GM13976 (cell line): Measurements from ENCODE around the gene BRIP1.

ENCODE experiments used
- DNase-seq: peaks from one replicate; pipeline ENCODE4 v3.0.0; 2012; ENCODE audit warnings: low spot score
- CTCF ChIP-seq: IDR thresholded peaks from 2 replicates; pipeline ENCODE4 v1.5.1; 2012; ENCODE audit warnings: borderline replicate concordance, mild to moderate bottlenecking; ENCODE audit not compliant: insufficient read depth; ENCODE audit errors: extremely low read depth, missing control alignments, control extremely low read depth
- in situ Hi-C: fragments of 300-500 bp; cut with MboI; formaldehyde crosslinking; loops from one replicate; pipeline ENCODE4 v1.12.0; 2022; ENCODE audit warnings: low sequenced_read_pairs, mixed read lengths, inconsistent platforms; ENCODE audit not compliant: unreplicated experiment

BRIP1 gene

DNA sequence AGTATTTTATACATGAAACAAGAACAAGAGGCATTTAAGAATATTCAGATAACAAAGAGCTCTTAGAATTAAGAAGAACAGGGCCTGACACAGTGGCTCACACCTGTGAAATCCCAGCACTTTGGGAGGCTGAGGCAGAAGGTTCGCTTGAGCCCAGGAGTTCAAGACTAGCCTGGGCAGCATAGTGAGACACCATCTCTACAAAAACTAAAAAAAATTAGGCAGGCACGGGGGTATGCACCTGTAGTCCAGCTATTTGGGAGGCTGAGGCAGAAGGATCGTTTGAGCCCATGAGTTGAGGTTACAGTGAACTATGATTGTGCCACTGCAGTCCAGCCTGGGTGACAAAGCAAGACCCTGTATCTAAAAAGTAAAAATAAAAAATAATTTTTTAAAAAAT, 12.5 kb upstream of the BRIP1 start:
- DNase-seq, result no peak
- no peak for TF ChIP-seq CTCF
- in situ Hi-C loops, result no loop called here

DNA sequence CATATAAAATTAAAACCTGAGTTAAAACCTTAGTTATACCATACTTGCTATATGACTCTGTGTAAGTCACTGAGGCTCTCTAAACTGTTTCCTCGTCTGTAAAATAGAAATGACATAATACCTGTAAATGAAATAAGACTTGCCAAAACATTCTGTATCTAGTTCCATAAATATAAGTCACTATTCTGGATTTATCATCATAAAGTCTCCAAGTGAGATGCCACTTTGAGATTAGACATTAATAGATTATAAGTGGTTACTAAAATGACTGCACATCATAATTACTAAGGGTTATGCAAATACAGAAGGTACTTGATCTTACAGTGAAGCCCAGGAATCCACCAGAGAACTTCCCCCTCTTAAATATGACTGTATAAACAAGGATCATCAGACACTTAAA, 12.0 kb upstream of the BRIP1 start:
- TF ChIP-seq CTCF, result no peak
- no peak for DNase-seq
- in situ Hi-C loops, result no loop called here

GRCh38 chr17:61874075-61874474, 10.7 kb upstream of the BRIP1 start:
- in situ Hi-C loops, result no loop called here
- no peak for TF ChIP-seq CTCF
- DNase-seq, result no peak

GRCh38 chr17:61872099-61872498, 8.8 kb upstream of the BRIP1 start:
- in situ Hi-C loops, result no loop called here
- no peak for TF ChIP-seq CTCF
- no peak for DNase-seq

DNA sequence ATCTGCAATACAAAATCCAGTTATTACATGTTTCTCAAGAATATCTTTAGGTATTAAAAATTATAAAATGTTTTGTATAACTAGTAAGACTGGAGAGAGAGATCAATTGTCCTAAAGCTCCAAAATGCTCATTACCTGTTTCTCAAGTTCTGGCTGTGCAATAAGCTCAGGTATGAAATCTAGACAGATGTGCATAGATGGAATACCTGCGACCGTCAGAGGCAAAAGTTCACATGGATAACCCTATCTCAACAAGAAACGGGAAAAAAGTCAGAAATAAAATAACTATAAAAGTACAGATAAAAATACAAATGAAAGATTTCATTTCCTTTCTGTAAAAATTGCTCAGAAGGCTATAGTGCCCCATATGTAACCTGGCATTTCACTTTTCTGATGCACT, 5.8 kb upstream of the BRIP1 start:
- in situ Hi-C loops, result no loop called here
- TF ChIP-seq CTCF, result no peak
- no peak for DNase-seq

DNA sequence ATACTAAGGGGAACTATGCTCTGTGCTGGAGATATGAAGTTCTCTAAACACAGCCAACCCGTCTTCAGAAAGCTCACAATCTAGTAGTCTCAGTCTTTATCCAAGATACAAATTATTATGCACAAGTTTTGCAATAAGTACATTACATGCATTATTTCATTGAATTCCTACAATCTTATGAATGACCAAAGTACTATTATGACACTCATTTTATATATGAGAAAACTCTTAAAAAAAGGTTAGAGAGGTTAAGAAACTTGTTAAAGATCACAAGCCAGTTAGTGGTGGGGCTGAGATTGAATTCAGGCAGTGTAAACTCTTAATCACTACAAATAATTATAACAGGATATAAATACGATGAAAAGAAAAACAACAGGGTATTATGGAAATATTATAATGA, 4.7 kb upstream of the BRIP1 start:
- TF ChIP-seq CTCF, result no peak
- no peak for DNase-seq
- in situ Hi-C loops, result no loop called here

- in situ Hi-C loops, result no loop called here
- no peak for TF ChIP-seq CTCF
These were observed 3.7 kb upstream of the BRIP1 start for GRCh38 chr17:61867033-61867432.

More at GRCh38 chr17:61867033-61867432, 3.7 kb upstream of the BRIP1 start:
- DNase-seq, result no peak
